Stimulated activated CD8-positive, alpha-beta memory T cell treated with anti-CD3 and anti-CD28 coated beads, Interleukin-12 subunit alpha, Interleukin-12 subunit beta, amount 100 ng/mL, for 4 hours (primary cell): ENCODE results near the gene RSAD1.

Experiments
- DNase-seq: peaks from one replicate; pipeline ENCODE4 v3.0.0-alpha.2; 2020; ENCODE audit warnings: low read depth

RSAD1 gene

GRCh38 chr17:50478391-50479381, at the start of gene RSAD1:
TSS of gene RSAD1 (plus strand) at chr17:50478860. CDS start at chr17:50478885, 25 bp downstream.
- peak; percentile 77 for DNase-seq

GRCh38 chr17:50429793-50430192, 48.9 kb upstream of the RSAD1 start:
- no peak for DNase-seq

DNA sequence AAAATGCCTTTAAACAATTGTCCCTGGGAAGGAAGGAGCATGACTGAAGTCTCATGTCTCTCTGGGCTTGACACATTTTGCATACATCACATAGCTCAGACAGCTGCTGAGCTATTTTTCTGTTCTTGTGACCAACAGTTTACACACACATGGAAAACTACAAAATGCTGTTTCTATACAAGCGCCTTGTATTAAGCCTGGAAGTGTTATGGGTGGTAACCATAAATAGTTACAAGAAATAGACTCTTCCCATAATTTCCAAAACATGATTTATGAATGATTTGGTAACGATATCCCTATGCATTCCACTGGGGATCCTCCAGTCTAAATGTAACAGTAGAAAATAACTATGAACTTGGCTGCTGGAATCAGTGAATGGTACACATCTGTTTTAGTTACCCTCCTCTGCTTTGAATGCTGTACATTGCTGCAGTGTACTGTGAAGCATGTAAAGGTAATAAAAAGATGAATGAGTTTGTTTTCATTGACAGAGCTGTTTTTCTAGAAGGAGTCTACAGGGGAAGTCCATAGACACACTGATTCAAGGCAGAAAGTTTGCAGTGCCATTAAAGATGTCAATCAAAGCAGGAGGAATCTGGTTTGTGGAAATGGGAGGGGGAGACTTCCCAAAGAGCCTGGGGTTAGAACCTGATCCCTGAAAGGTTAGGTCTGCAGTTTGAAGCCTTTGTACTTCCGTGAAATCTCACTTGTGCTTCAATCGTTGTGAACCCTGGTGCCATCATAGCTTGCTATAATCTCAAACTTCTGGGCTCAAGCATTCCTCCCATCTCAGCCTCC, 47.6 kb upstream of the RSAD1 start:
- no peak for DNase-seq

- no peak for DNase-seq
These were observed 46.4 kb upstream of the RSAD1 start for GRCh38 chr17:50432125-50432762.

GRCh38 chr17:50437409-50437808, 41.3 kb upstream of the RSAD1 start:
- no peak for DNase-seq

DNA sequence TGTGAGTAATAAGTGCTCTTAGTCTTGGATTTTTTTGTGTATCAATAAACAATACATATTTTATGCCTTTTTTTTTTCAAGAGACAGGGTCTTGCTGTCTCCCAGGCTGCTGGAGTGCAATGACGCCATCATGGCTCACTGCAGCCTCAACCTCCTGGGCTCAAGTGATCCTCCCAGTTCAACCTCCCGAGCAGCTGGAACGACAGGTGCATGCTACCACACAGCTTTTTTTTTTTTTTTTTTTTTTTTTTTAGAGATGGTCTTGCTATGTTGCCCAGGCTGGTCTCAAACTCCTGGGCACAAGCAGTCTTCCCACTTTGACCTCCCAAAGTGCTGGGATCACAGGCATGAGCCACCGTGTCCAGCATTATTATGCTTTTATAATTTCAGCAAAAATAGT, 39.7 kb upstream of the RSAD1 start:
- DNase-seq, result no peak

DNA sequence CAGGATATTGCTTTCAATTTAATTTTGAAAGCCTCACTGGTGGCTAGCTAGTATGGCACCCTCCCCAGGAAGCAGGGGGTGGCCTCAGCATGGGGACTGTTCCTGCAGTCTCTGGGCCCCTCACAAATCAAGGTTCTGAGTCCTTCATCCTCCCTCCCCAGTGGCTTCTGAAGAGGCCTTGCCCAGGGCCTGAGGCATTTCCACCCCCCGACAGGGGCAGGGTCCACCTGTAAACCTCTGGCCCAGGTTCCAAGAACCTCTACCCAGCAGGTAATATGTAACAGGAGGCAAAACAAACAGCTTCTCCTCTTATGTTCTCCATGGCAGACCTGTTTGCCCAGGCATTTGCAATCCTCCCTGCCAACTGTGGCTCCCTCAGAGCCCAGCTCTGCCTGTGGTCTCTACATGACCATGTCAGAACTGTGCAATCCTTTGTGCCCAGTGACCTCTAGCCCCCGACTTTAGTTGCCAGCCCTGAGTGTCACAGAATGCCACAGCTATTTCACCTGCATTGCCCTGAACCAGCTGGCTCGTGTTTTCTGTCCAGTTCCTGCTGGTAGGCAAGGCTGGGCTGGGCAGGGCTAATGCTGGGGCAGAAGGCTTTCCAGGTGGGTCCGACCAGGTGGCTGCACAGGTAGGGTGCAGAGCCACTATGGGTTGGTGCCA, 38.4 kb upstream of the RSAD1 start:
- no peak for DNase-seq

DNA sequence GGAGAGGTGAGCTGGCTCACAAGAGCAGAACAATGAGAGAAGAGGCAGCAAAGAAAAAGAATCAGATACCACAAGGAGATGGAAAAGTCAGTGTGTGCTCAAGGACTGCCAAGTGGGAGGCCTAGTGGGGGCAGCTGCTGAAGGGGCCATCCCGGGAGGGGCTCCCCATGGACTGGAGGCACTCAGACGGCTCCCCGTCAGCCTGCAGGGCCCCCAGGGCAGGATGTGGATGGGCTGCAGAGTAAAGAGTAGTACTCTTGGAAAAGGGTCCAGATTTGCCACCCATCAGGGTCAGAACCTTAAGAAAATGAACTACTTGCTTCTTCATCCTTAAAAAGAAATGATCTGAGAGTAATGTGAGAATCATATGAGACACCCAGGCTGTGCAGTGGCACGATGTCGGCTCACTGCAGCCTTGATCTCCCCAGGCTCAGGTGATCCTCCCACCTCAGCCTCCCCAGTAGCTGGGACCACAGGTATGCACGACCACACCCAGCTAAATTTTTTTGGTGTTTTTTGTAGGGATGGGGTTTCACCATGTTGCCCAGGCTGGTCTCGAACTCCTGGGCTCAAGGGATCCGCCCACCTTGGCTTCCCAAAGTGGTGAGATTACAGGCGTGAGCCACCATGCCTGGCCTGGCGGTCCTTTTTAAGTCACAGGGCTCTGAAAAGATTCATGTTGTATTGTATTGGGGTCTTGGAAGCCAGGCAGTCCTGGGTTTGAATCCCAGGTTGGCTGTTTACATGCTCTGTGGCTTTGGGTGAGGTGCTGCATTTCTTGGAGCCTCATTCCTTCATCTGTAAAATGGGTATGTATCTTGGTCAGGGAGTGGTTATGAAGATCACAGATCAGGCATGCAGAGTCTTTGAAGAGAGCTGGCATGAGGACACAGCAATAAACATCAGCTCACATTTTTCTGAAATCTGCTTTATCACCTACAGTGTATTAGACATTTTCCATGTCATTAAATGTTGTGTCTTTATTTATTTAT, 37.5 kb upstream of the RSAD1 start:
- DNase-seq, result no peak

DNA sequence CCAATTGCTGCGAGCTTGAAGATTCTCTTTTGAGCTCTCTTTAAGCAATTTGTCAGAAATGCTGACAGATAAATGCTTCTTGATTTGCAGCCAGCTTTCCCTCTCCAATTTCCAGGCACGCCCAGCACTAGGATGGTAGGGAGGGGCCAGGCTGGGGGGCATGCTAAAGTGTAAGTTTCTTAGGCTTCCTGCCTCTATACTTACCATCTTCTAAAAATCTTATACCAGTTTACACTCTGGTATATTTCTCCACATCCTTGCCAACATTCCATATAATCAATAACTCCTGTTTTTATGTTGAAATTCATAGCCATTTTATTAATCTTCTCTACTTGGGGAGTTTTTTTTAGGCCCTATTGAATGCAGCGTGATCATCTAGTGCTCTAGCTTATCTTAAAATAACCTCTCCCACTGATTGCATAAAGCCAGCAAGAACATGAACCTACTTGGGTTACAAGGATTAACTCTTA, 35.1 kb upstream of the RSAD1 start:
- no peak for DNase-seq

DNA sequence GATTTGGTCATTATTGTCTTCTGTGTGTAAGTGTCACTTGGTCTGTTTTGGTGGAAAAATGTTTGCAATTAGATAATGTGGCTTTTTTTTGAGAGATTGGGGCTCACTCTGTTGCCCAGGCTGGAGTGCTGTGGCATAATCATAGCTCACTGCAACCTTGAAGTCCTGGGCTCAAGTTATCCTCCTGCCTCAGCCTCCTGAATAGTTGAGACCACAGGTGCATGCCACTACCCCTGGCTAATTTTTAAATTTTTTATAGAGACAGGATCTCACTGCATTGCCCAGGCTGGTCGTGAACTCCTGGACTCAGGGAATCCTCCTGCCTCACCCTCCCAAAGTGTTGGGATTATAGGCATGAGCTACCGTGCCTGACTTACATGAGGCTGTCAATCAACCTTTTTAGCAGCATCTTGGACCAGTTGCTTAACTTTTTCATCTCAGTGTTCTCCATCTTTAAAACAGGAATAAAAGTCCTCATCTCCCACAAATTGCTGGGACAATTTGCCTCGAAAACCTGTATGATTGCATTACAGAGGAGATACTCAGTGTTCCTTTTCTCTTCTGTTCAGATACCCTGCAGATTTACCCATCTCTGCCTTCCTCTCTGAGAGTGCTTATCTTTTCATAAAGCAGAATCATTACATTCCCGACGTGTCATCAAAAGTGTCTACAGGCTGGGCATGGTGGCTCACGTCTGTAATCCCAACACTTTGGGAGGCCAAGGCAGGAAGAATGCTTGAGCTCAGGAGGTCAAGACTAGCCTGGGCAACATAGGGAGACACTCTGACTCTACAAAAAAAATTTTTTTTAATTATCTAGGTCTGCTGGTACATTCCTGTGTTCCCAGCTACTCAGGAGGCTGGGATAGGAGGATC, 33.6 kb upstream of the RSAD1 start:
- DNase-seq, result no peak

GRCh38 chr17:50445730-50446325, 32.8 kb upstream of the RSAD1 start:
- DNase-seq, result no peak

GRCh38 chr17:50447870-50448595, 30.6 kb upstream of the RSAD1 start:
- DNase-seq, result no peak

DNA sequence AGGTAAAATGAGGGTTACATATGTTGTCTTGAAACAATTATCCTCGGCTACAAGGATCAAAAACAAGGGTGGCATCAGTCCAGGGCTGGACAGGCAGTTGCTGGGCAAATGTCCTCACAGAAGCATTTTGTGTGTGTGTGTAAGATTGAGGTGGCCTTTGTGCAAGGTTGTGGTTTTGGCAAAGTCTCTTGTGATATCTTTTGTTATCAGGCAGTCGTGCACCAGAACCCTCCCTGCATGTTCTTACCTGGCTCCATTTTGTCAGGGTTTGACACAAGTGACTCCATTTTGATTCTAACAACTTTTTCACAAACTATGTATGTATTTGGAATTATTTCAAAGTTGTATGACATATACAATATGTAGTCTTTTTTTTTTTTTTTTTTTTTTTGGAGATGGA, 30.0 kb upstream of the RSAD1 start:
- no peak for DNase-seq

- DNase-seq, result no peak
These were observed 26.6 kb upstream of the RSAD1 start for GRCh38 chr17:50451943-50452629.

DNA sequence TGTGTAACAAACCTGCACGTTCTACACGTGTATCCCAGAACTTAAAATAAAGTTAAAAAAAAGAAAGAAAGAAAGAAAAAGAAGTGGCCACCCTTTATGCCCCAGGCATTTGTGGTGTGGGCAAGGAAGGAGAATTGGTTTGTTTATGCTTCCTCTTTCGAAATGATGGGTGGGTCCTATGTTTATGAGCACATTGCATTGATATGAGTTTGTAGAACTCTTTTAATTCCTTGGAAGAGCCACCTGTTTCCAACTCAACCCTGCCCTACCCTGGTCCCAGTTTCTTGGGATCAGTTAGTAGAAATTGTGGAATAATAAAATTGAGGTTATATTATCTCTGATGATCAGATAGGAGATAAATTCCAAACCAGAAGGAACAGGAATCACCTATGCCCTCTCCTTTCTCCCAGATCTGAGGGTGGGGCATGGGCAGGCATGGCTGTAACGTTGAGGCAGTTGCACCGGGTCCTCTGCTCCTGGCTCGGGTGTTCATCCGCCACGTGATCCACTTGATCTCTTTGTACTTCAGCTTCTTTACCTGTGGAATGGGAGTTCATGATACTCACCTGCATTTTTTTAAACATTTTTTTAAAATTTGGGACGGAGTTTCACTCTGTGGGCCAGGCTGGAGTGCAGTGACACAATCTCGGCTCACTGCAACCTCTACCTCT, 25.9 kb upstream of the RSAD1 start:
- DNase-seq, result no peak

GRCh38 chr17:50453901-50454300, 24.8 kb upstream of the RSAD1 start:
- DNase-seq, result no peak

GRCh38 chr17:50457621-50458020, 21.0 kb upstream of the RSAD1 start:
- DNase-seq, result no peak
